ENCODE data around the gene DEXI. TPM values are rescaled to one million over a fixed set of nuclear protein-coding genes. Genes with fewer than 3 reads are reported as not detected.

Gene DEXI
- total RNA-seq, 1 experiment from 2014 or later = 28.3 TPM

DNA sequence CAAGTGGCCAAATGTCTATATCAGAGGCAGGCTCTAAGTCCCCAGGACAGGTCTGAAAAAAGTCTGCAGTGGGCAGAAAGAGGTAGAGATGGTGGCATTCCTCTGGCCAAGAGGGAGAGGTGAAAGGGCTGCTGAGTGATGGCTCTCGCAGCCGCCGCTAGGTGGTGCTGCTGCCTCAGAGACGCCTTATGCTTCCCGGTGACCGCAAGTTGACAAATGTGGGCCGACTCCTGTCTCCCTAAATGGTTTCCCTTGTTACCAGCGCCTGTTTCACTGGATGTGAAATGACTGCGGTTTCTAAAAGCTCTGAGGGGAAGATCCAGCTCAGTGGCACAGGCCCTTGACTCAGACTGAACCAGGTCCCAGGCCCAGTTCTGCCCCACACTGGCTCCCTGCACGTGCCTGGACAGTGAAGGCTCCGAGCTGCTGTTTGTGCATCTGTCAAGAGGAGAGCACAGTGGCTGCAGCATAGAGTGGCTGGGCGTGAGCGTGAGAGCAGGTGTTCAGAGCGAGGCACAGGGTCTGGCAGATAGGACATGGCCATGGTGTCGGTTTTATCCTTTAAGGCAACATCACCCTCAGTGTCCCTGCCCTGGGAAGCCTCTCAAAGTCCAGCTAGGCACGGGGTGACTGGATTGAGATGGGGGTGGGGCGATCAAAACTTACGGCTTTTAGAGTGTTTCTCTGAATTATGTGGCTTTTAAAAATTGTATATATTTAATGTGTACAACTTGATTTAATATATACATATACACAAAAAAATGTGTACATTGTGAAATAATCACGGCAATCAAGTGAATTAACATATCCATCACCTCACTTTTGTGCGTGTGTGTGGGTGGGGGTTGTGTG lies 22.0 kb upstream of the DEXI start:
- H3K23me2 ChIP-seq (ENCODE audit: insufficient read length, low read depth, low read length, poor library complexity, severe bottlenecking) = no peaks in the 10 kb centered on the region
- no peak overlapping the region for H3K27ac ChIP-seq (ENCODE audit: insufficient read length, low read depth, low read length)
- no peak overlapping the region for H2BK5ac ChIP-seq (ENCODE audit: insufficient read length, low read length)
- H3K14ac ChIP-seq (ENCODE audit: insufficient read depth, low read length) = no peak overlapping the region; the same call in 1 of the 2 replicates
- H2BK120ac ChIP-seq (ENCODE audit: low read depth, low read length, poor library complexity, severe bottlenecking) = no peak overlapping the region
- TF ChIP-seq, protein P1, sequence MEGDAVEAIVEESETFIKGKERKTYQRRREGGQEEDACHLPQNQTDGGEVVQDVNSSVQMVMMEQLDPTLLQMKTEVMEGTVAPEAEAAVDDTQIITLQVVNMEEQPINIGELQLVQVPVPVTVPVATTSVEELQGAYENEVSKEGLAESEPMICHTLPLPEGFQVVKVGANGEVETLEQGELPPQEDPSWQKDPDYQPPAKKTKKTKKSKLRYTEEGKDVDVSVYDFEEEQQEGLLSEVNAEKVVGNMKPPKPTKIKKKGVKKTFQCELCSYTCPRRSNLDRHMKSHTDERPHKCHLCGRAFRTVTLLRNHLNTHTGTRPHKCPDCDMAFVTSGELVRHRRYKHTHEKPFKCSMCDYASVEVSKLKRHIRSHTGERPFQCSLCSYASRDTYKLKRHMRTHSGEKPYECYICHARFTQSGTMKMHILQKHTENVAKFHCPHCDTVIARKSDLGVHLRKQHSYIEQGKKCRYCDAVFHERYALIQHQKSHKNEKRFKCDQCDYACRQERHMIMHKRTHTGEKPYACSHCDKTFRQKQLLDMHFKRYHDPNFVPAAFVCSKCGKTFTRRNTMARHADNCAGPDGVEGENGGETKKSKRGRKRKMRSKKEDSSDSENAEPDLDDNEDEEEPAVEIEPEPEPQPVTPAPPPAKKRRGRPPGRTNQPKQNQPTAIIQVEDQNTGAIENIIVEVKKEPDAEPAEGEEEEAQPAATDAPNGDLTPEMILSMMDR (conservative IDR thresholded peaks at IDR 0.05) = peak; percentile 97
- WGBS (ENCODE audit: extremely low coverage, insufficient read length, low lambda C conversion rate) = no CpG with 5 or more reads among the region's 20 CpGs
- H3K9ac ChIP-seq (ENCODE audit: extremely low read depth, insufficient read length, low read length) = no peak overlapping the region
- H3K23ac ChIP-seq (ENCODE audit: insufficient read length, low read depth, low read length) = no peak overlapping the region
- no peak overlapping the region for H2BK20ac ChIP-seq (ENCODE audit: low read depth, low read length, poor library complexity, severe bottlenecking)
- no peak overlapping the region for H4K8ac ChIP-seq (replicated peaks; ENCODE audit: insufficient read length, low read depth, low read length)
- Mint-ChIP-seq H3K27me3 (ENCODE audit: low read depth) (no peaks in the 10 kb centered on the region), H3K4me1 (peaks cover 5% of the 10 kb centered on the region in 2 experiments), H3K27ac (0 out of 7 replicates have a peak overlapping the region, but pooled peaks of 1 of the 3 experiments have one; percentile 32), H3K4me3 (no peak overlapping the region), H3K9me3 (no peaks in the 10 kb centered on the region), H3K36me3 (ENCODE audit: insufficient read depth in 1 of 3, low read depth in 3 of 3) (peaks cover 0 to 10% (median 9%) of the 10 kb centered on the region in 3 experiments; a peak in 4 of 7 replicates)
- no peak overlapping the region for H4K91ac ChIP-seq (ENCODE audit: insufficient read length, low read depth, low read length)
- H2BK15ac ChIP-seq (ENCODE audit: low read depth, low read length) = no peak overlapping the region
- no peaks in the 10 kb centered on the region for H3K79me1 ChIP-seq (ENCODE audit: insufficient read depth, low read depth, low read length, poor library complexity, severe bottlenecking)
- no peaks in the 10 kb centered on the region for H3K27me3 ChIP-seq (ENCODE audit: insufficient read depth, low read length)
- H3T11ph ChIP-seq (ENCODE audit: low read length) = no peak overlapping the region
- no peaks in the 10 kb centered on the region for H4K20me1 ChIP-seq (ENCODE audit: control insufficient read depth, insufficient read depth, insufficient read length)
- no peak overlapping the region for H3K4ac ChIP-seq (ENCODE audit: low read depth, low read length)
- no peak overlapping the region for H4K5ac ChIP-seq (ENCODE audit: insufficient read length, low read depth, low read length)
- no peak overlapping the region for H2BK12ac ChIP-seq (ENCODE audit: insufficient read length, low read depth, low read length)
- H3K79me2 ChIP-seq (ENCODE audit: insufficient read depth, low read length) = no peaks in the 10 kb centered on the region
- H2AFZ ChIP-seq (ENCODE audit: low read length) = no peak overlapping the region
- DNase-seq = peak; percentile 79
- no peaks in the 10 kb centered on the region for H3K9me3 ChIP-seq (ENCODE audit: control insufficient read depth, low read depth, low read length)
- no peak overlapping the region for H3K18ac ChIP-seq (ENCODE audit: insufficient read length, low read depth, low read length)
- H3K4me1 ChIP-seq (ENCODE audit: insufficient read depth, low read length) = no peaks in the 10 kb centered on the region
- H3K56ac ChIP-seq (ENCODE audit: insufficient read length, low read depth, low read length) = no peak overlapping the region
- no peak overlapping the region for H2AK5ac ChIP-seq (ENCODE audit: insufficient read length, low read length)
- H3K4me2 ChIP-seq (ENCODE audit: insufficient read depth, insufficient read length, low read length) = no peak overlapping the region

Data from H9 (cell line).